PC-3 (cell line): ENCODE results near the gene ALDH3A2. TPM values are rescaled to one million over a fixed set of nuclear protein-coding genes. Genes with fewer than 3 reads are reported as not detected.

ENCODE experiments used
- ATAC-seq: fragments of 200-7000 bp; cut with Tn5 transposase; 2 replicates; pipeline ENCODE4 v1.9.1; 2020; ENCODE audit warnings: mild to moderate bottlenecking, moderate library complexity
- BruUV-seq: library from RNA; stranded (reverse); fragments of 400-500 nt; replicated peaks from 2 replicates; lab custom pipeline; 2021; lab: Mats Ljungman, UMichigan
- CTCF ChIA-PET: fragments of 300-600 bp; sonication (Branson Sonifier 250); formaldehyde crosslinking; loops from one replicate; lab custom pipeline; 2022; ENCODE audit warnings: antibody characterized with exemption; lab: Charles Lee
- POLR2A ChIA-PET: fragments of 300-600 bp; sonication (Branson Sonifier 250); formaldehyde crosslinking; loops from one replicate; lab custom pipeline; 2022; ENCODE audit warnings: antibody characterized with exemption; ENCODE audit not compliant: unreplicated experiment; lab: Charles Lee
- DNase-seq: peaks from one replicate; pipeline ENCODE4 v3.0.0-alpha.2; 2015
- H2AFZ ChIP-seq: fragments of 300-600 bp; sonication (generic); 2 replicates; pipeline ENCODE4 v1.6.0; 2016; ENCODE audit warnings: antibody characterized with exemption, low read length
- H3F3A ChIP-seq: fragments of 300-600 bp; sonication (generic); one replicate; pipeline ENCODE4 v1.6.0; 2017; ENCODE audit warnings: antibody characterized with exemption, low read length, control low read depth, mild to moderate bottlenecking; ENCODE audit not compliant: unreplicated experiment
- H3K27ac ChIP-seq: fragments of 300-600 bp; sonication (generic); 2 replicates; pipeline ENCODE4 v1.5.1; 2016; ENCODE audit warnings: mild to moderate bottlenecking, low read length
- H3K27me3 ChIP-seq: fragments of 300-600 bp; sonication (generic); 2 replicates; pipeline ENCODE4 v1.6.1; 2016; ENCODE audit warnings: low read length, mixed read lengths
- H3K36me3 ChIP-seq: fragments of 300-600 bp; sonication (generic); 2 replicates; pipeline ENCODE4 v1.6.1; 2016; ENCODE audit warnings: low read depth, mixed run types, low read length, mixed read lengths
- H3K4me1 ChIP-seq: fragments of 300-600 bp; sonication (generic); 2 replicates; pipeline ENCODE4 v1.5.1; 2016; ENCODE audit warnings: low read length; ENCODE audit not compliant: insufficient read depth
- H3K4me2 ChIP-seq: fragments of 300-600 bp; sonication (generic); 2 replicates; pipeline ENCODE4 v1.6.0; 2016; ENCODE audit warnings: low read length
- H3K4me3 ChIP-seq: fragments of 300-600 bp; sonication (generic); 2 replicates; pipeline ENCODE4 v1.5.1; 2016; ENCODE audit warnings: mild to moderate bottlenecking, low read length, mixed read lengths
- H3K79me2 ChIP-seq: fragments of 300-600 bp; sonication (generic); 2 replicates; pipeline ENCODE4 v1.6.1; 2017; ENCODE audit warnings: low read length, mixed read lengths
- H3K9ac ChIP-seq: fragments of 300-600 bp; sonication (generic); 2 replicates; pipeline ENCODE4 v1.6.0; 2016; ENCODE audit warnings: mild to moderate bottlenecking, low read length
- H3K9me2 ChIP-seq: fragments of 300-600 bp; sonication (generic); replicated peaks from 2 replicates; pipeline ENCODE4 v1.6.1; 2016; ENCODE audit warnings: mixed run types, low read length, mixed read lengths
- H3K9me3 ChIP-seq: fragments of 300-600 bp; sonication (generic); 2 replicates; pipeline ENCODE4 v1.6.1; 2016; ENCODE audit warnings: low read length, mixed read lengths
- H4K20me1 ChIP-seq: fragments of 300-600 bp; sonication (generic); 2 replicates; pipeline ENCODE4 v1.6.1; 2016; ENCODE audit warnings: low read length, mixed read lengths
- EZH2 ChIP-seq: fragments of 300-600 bp; sonication (generic); IDR thresholded peaks from one replicate; pipeline ENCODE4 v1.6.1; 2017; ENCODE audit warnings: antibody characterized with exemption, mild to moderate bottlenecking, low read length; ENCODE audit not compliant: unreplicated experiment
- EZH2phosphoT487 ChIP-seq: fragments of 300-600 bp; sonication (generic); IDR thresholded peaks from 2 replicates; pipeline ENCODE4 v1.6.1; 2018; ENCODE audit warnings: mild to moderate bottlenecking, antibody characterized with exemption, low read length, borderline replicate concordance
- intact Hi-C: fragments of 100-400 bp; cut with micrococcal nuclease; formaldehyde crosslinking; loops from 2 replicates; pipeline ENCODE4 v1.9.0; 2023
- total RNA-seq: library from RNA; depleted of rRNA; stranded (reverse); fragments of >200 nt; gene quantifications from 2 replicates; pipeline ENCODE4 v1.2.3, GENCODE V29; 2014
- TF ChIP-seq, protein P1 (sequence below): fragments of 300-600 bp; sonication (generic); conservative IDR thresholded peaks from 2 replicates; pipeline ENCODE4 v1.5.1; 2017; ENCODE audit warnings: antibody characterized with exemption, low read depth, mild to moderate bottlenecking, low read length

ALDH3A2 gene
- total RNA-seq, 1 experiment from 2014 or later, result 125 TPM

DNA sequence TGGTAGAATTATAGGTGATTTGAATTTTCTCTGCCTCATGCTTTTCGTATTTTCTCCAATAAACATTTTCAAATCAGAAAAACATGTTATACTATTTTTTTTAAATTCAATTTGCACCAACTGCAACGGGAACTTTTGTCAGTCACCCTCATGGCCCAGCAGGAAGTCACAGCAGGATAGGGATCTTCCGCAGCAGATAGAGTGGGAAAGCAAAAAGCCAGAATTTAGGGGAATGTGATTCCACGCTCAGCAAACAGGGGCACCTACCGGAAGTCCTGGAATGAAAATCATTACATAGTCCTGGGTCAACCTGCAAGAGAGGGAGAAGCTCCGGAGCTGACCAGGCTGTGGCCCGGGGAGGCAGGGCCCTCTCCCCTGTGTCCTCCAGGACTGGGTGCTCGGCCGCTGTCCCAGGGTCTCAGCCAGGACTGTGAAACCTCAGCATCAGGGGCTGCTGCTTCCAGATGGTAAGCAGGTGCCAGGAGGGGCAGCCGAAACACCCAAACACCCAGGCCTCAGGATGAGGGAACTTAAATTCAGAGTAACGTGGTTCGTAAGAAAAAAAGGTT lies 64.0 kb downstream of the ALDH3A2 start:
- Histone ChIP-seq H3K4me3 (no peak overlapping the region), H3K27me3 (no peaks in the 10 kb centered on the region), H3K4me2 (no peak overlapping the region), H4K20me1 (no peaks in the 10 kb centered on the region), H3K27ac (no peak overlapping the region), H2AFZ (no peak overlapping the region), H3F3A (no peaks in the 10 kb centered on the region), H3K9ac (no peak overlapping the region), H3K36me3 (no peaks in the 10 kb centered on the region), H3K79me2 (no peaks in the 10 kb centered on the region), H3K9me3 (no peaks in the 10 kb centered on the region), H3K9me2 (no peaks in the 10 kb centered on the region), H3K4me1 (no peaks in the 10 kb centered on the region)
- intact Hi-C loops, result no loop called here
- TF ChIP-seq EZH2 (no peak), EZH2phosphoT487 (no peak)
- TF ChIP-seq, protein P1, sequence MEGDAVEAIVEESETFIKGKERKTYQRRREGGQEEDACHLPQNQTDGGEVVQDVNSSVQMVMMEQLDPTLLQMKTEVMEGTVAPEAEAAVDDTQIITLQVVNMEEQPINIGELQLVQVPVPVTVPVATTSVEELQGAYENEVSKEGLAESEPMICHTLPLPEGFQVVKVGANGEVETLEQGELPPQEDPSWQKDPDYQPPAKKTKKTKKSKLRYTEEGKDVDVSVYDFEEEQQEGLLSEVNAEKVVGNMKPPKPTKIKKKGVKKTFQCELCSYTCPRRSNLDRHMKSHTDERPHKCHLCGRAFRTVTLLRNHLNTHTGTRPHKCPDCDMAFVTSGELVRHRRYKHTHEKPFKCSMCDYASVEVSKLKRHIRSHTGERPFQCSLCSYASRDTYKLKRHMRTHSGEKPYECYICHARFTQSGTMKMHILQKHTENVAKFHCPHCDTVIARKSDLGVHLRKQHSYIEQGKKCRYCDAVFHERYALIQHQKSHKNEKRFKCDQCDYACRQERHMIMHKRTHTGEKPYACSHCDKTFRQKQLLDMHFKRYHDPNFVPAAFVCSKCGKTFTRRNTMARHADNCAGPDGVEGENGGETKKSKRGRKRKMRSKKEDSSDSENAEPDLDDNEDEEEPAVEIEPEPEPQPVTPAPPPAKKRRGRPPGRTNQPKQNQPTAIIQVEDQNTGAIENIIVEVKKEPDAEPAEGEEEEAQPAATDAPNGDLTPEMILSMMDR, result no peak
- ATAC-seq (no peak), DNase-seq (no peak)
- CTCF ChIA-PET, result no interaction called here
- POLR2A ChIA-PET, result no interaction called here
- BruUV-seq, result no TSS peak

DNA sequence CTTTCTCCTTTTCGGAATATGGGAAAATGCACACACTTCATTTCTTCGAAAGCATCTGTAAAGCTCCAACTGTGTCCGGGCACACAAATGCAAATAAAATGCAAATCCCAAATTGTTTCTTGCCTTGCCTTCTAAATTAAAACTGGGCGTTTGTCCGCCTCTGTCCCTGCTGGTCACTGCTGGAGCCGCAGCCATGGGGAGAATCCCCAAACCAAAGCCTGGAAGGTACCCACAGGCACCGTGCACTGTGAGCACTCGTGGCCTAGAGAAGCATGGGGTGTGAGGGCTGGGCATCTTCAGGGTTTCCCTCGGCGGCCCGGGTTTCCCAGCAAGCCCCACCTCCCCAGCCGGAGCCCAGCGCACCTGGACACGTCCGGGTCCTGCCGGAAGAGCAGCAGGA lies 64.9 kb downstream of the ALDH3A2 start:
- Histone ChIP-seq H3K27me3 (no peaks in the 10 kb centered on the region), H3K4me1 (peaks cover under 1% of the 10 kb centered on the region; the same call in 1 of the 2 replicates), H3F3A (no peaks in the 10 kb centered on the region), H3K36me3 (no peaks in the 10 kb centered on the region), H3K9me3 (no peaks in the 10 kb centered on the region), H3K79me2 (no peaks in the 10 kb centered on the region), H3K4me2 (no peak overlapping the region), H3K27ac (no peak overlapping the region), H3K9ac (no peak overlapping the region), H2AFZ (no peak overlapping the region), H3K9me2 (no peaks in the 10 kb centered on the region), H4K20me1 (no peaks in the 10 kb centered on the region), H3K4me3 (no peak overlapping the region)
- ChIA-PET POLR2A (no interaction called here), CTCF (no interaction called here)
- no peak; the same call in 1 of the 2 replicates for ATAC-seq
- intact Hi-C loops, result no loop called here
- BruUV-seq, result no TSS peak
- DNase-seq, result peak; percentile 16
- TF ChIP-seq EZH2, result no peak
- TF ChIP-seq, protein P1, result peak; percentile 40
- no peak for TF ChIP-seq EZH2phosphoT487

DNA sequence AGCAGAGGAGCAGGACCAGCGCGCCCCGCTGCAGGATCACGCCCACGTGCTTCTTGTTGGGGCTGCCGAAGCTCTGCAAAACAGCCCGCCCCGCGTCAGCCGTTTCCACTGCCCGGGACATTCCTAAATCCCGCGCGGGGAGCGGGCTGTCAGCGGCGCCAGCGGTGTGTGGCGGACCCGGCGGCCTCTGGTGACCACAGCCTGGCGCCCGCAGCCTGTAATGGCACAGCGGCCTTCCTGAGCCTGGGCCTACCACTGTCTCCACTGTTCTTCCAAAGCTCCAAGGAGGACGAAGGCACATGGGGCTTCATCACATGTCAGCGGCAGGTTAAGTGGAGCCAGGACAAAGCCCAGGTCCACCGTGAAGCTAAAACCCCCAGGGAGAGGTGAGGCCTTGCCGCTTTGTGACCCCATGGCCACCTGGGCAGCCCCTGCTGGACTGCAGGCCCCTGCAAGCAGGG lies 65.4 kb downstream of the ALDH3A2 start:
- H3K27me3 ChIP-seq, result no peaks in the 10 kb centered on the region
- no peak for DNase-seq
- H3K4me3 ChIP-seq, result no peak overlapping the region
- H2AFZ ChIP-seq, result no peak overlapping the region
- H3K36me3 ChIP-seq, result no peaks in the 10 kb centered on the region
- H3K27ac ChIP-seq, result no peak overlapping the region
- no peaks in the 10 kb centered on the region for H3K79me2 ChIP-seq
- ATAC-seq, result no peak
- intact Hi-C loops, result no loop called here
- no peaks in the 10 kb centered on the region for H4K20me1 ChIP-seq
- no peak overlapping the region for H3K4me2 ChIP-seq
- H3K9me3 ChIP-seq, result no peaks in the 10 kb centered on the region
- H3K4me1 ChIP-seq, result peaks cover 5% of the 10 kb centered on the region
- no peak overlapping the region for H3K9ac ChIP-seq
- TF ChIP-seq, protein P1, result no peak
- TF ChIP-seq EZH2phosphoT487 (no peak), EZH2 (no peak)
- CTCF ChIA-PET, result no interaction called here
- no TSS peak for BruUV-seq
- no peaks in the 10 kb centered on the region for H3F3A ChIP-seq
- no peaks in the 10 kb centered on the region for H3K9me2 ChIP-seq
- POLR2A ChIA-PET, result no interaction called here
